Neuron (in vitro differentiated cells): ENCODE measurements around the gene SERPINB10.

ENCODE experiments used
- H2AFZ ChIP-seq: one replicate; pipeline ENCODE4 v1.6.1; 2013; ENCODE audit warnings: low read depth, mild to moderate bottlenecking, inconsistent platforms, low read length, moderate library complexity
- H3K27me3 ChIP-seq: one replicate; pipeline ENCODE4 v1.6.1; 2013; ENCODE audit warnings: low read length; ENCODE audit not compliant: insufficient read depth
- H3K36me3 ChIP-seq: one replicate; pipeline ENCODE4 v1.6.1; 2013; ENCODE audit warnings: low read length; ENCODE audit not compliant: insufficient read depth
- H3K4me1 ChIP-seq: one replicate; pipeline ENCODE4 v1.6.1; 2013; ENCODE audit warnings: low read length; ENCODE audit not compliant: insufficient read depth
- H3K4me3 ChIP-seq: 2 replicates; pipeline ENCODE4 v1.5.1; 2013; ENCODE audit warnings: mild to moderate bottlenecking, low read length, moderate library complexity
- H3K9me3 ChIP-seq: one replicate; pipeline ENCODE4 v1.6.1; 2013; ENCODE audit warnings: low read length

Gene SERPINB10

GRCh38 chr18:63881851-63882250 is 25.9 kb upstream of the SERPINB10 start:
- Histone ChIP-seq H3K9me3 (no peaks in the 10 kb centered on the region), H2AFZ (no peak overlapping the region), H3K4me3 (no peak overlapping the region), H3K27me3 (no peaks in the 10 kb centered on the region), H3K36me3 (no peaks in the 10 kb centered on the region), H3K4me1 (no peaks in the 10 kb centered on the region)

- H3K27me3 ChIP-seq: no peaks in the 10 kb centered on the region
- H3K4me3 ChIP-seq: no peak overlapping the region
- no peak overlapping the region for H2AFZ ChIP-seq
- no peaks in the 10 kb centered on the region for H3K4me1 ChIP-seq
- H3K36me3 ChIP-seq: no peaks in the 10 kb centered on the region
- H3K9me3 ChIP-seq: no peaks in the 10 kb centered on the region
Observed at GRCh38 chr18:63882333-63883141, 25.2 kb upstream of the SERPINB10 start.

GRCh38 chr18:63883617-63884016 is 24.1 kb upstream of the SERPINB10 start:
- H3K36me3 ChIP-seq: no peaks in the 10 kb centered on the region
- no peak overlapping the region for H3K4me3 ChIP-seq
- H3K4me1 ChIP-seq: no peaks in the 10 kb centered on the region
- no peaks in the 10 kb centered on the region for H3K27me3 ChIP-seq
- H3K9me3 ChIP-seq: no peaks in the 10 kb centered on the region
- H2AFZ ChIP-seq: no peak overlapping the region

- H3K4me3 ChIP-seq: no peak within 1 kb of the TSS
- no peak within 1 kb of the TSS for H2AFZ ChIP-seq
- no peaks in the 10 kb centered on the region for H3K4me1 ChIP-seq
- H3K36me3 ChIP-seq: no peaks in the 10 kb centered on the region
- no peaks in the 10 kb centered on the region for H3K9me3 ChIP-seq
- H3K27me3 ChIP-seq: no peaks in the 10 kb centered on the region
Observed at GRCh38 chr18:63887424-63887823, 20.3 kb upstream of the SERPINB10 start, which contains the start of gene SERPINB2. Gene SERPINB2, plus strand, starts transcription at chr18:63887705. Its CDS starts 3,740 bp downstream, at chr18:63891445.

- no peaks in the 10 kb centered on the region for H3K4me1 ChIP-seq
- H3K9me3 ChIP-seq: no peaks in the 10 kb centered on the region
- no peak overlapping the region for H2AFZ ChIP-seq
- no peak overlapping the region for H3K4me3 ChIP-seq
- H3K36me3 ChIP-seq: no peaks in the 10 kb centered on the region
- H3K27me3 ChIP-seq: no peaks in the 10 kb centered on the region
Observed at GRCh38 chr18:63888470-63889190, 19.1 kb upstream of the SERPINB10 start.

- no peaks in the 10 kb centered on the region for H3K27me3 ChIP-seq
- H3K9me3 ChIP-seq: no peaks in the 10 kb centered on the region
- H3K4me3 ChIP-seq: no peak overlapping the region
- H2AFZ ChIP-seq: no peak overlapping the region
- no peaks in the 10 kb centered on the region for H3K4me1 ChIP-seq
- H3K36me3 ChIP-seq: no peaks in the 10 kb centered on the region
Observed at GRCh38 chr18:63889626-63890025, 18.1 kb upstream of the SERPINB10 start.

- H3K4me3 ChIP-seq: no peak overlapping the region
- H3K9me3 ChIP-seq: no peaks in the 10 kb centered on the region
- no peaks in the 10 kb centered on the region for H3K4me1 ChIP-seq
- H2AFZ ChIP-seq: no peak overlapping the region
- H3K36me3 ChIP-seq: no peaks in the 10 kb centered on the region
- no peaks in the 10 kb centered on the region for H3K27me3 ChIP-seq
Observed at GRCh38 chr18:63890237-63890949, 17.4 kb upstream of the SERPINB10 start.

- Histone ChIP-seq H3K27me3 (no peaks in the 10 kb centered on the region), H2AFZ (no peak overlapping the region), H3K9me3 (no peaks in the 10 kb centered on the region), H3K36me3 (no peaks in the 10 kb centered on the region), H3K4me3 (no peak overlapping the region), H3K4me1 (no peaks in the 10 kb centered on the region)
Observed at GRCh38 chr18:63890950-63891304, 16.8 kb upstream of the SERPINB10 start.

- no peaks in the 10 kb centered on the region for H3K27me3 ChIP-seq
- H3K4me3 ChIP-seq: no peak overlapping the region
- no peaks in the 10 kb centered on the region for H3K4me1 ChIP-seq
- no peaks in the 10 kb centered on the region for H3K36me3 ChIP-seq
- H3K9me3 ChIP-seq: no peaks in the 10 kb centered on the region
- no peak overlapping the region for H2AFZ ChIP-seq
Observed at GRCh38 chr18:63892566-63892965, 15.2 kb upstream of the SERPINB10 start.

GRCh38 chr18:63894106-63894772 is 13.5 kb upstream of the SERPINB10 start:
- Histone ChIP-seq H2AFZ (no peak overlapping the region), H3K9me3 (no peaks in the 10 kb centered on the region), H3K36me3 (no peaks in the 10 kb centered on the region), H3K4me1 (no peaks in the 10 kb centered on the region), H3K4me3 (no peak overlapping the region), H3K27me3 (no peaks in the 10 kb centered on the region)

GRCh38 chr18:63895190-63895589 is 12.6 kb upstream of the SERPINB10 start:
- Histone ChIP-seq H3K36me3 (no peaks in the 10 kb centered on the region), H3K9me3 (no peaks in the 10 kb centered on the region), H3K4me3 (no peak overlapping the region), H3K27me3 (no peaks in the 10 kb centered on the region), H3K4me1 (no peaks in the 10 kb centered on the region), H2AFZ (no peak overlapping the region)

- no peaks in the 10 kb centered on the region for H3K36me3 ChIP-seq
- H2AFZ ChIP-seq: no peak overlapping the region
- no peaks in the 10 kb centered on the region for H3K27me3 ChIP-seq
- H3K4me3 ChIP-seq: no peak overlapping the region
- no peaks in the 10 kb centered on the region for H3K4me1 ChIP-seq
- H3K9me3 ChIP-seq: no peaks in the 10 kb centered on the region
Observed at GRCh38 chr18:63897072-63897471, 10.7 kb upstream of the SERPINB10 start.

- Histone ChIP-seq H3K4me1 (no peaks in the 10 kb centered on the region), H2AFZ (no peak overlapping the region), H3K4me3 (no peak overlapping the region), H3K9me3 (no peaks in the 10 kb centered on the region), H3K27me3 (no peaks in the 10 kb centered on the region), H3K36me3 (no peaks in the 10 kb centered on the region)
Observed at GRCh38 chr18:63899206-63899605, 8.6 kb upstream of the SERPINB10 start.
